Renal cortical epithelial cell (primary cell): ENCODE measurements around the gene RPL36A. TPM values are rescaled to one million over a fixed set of nuclear protein-coding genes. Genes with fewer than 3 reads are reported as not detected.

Experiments
- DNase-seq: peaks from one replicate; pipeline ENCODE4 v3.0.0-alpha.2; 2011; ENCODE audit warnings: low read depth
- total RNA-seq: library from RNA; depleted of rRNA; stranded (reverse); fragments of >200 nt; gene quantifications from 2 replicates; pipeline ENCODE4 v1.2.3, GENCODE V29; 2014

RPL36A gene
- total RNA-seq, 1 donor from 2014 or later = 955 TPM

- no peak for DNase-seq
These were observed 51.3 kb downstream of the RPL36A start for GRCh38 chrX:101442085-101442484.

Other genes starting within 250 kb of the RPL36A start
- gene DRP2, start 171.2 kb upstream of the RPL36A start, total RNA-seq = 0.05 TPM in 1 of 2 replicates, not detected in the other
- gene TAF7L, start 99.7 kb upstream of the RPL36A start, total RNA-seq = 0.10 TPM in 1 of 2 replicates, not detected in the other
- gene TIMM8A, start 42.3 kb upstream of the RPL36A start, total RNA-seq = 1.2 and 10.7 TPM in 2 replicates
- gene BTK, start 4.8 kb upstream of the RPL36A start, total RNA-seq = not detected in 2 replicates
- gene GLA, start 16.9 kb downstream of the RPL36A start, total RNA-seq = 44.4 and 81.1 TPM in 2 replicates
- gene HNRNPH2, start 17.2 kb downstream of the RPL36A start, total RNA-seq = 99.3 and 123 TPM in 2 replicates
- 0.69 and 5.5 TPM in 2 replicates for gene ARMCX4, start 94.4 kb downstream of the RPL36A start, total RNA-seq
- 28.1 and 29.2 TPM in 2 replicates for gene ARMCX1, start 159.5 kb downstream of the RPL36A start, total RNA-seq
- gene ARMCX6, start 227.0 kb downstream of the RPL36A start, total RNA-seq = 23.9 and 28.7 TPM in 2 replicates
- gene ARMCX3, start 232.1 kb downstream of the RPL36A start, total RNA-seq = 66.5 and 93.5 TPM in 2 replicates